ENCODE measurements around the gene PARM1. TPM values are rescaled to one million over a fixed set of nuclear protein-coding genes. Genes with fewer than 3 reads are reported as not detected.

Gene PARM1
- total RNA-seq, 1 donor: 0.63 TPM

DNA sequence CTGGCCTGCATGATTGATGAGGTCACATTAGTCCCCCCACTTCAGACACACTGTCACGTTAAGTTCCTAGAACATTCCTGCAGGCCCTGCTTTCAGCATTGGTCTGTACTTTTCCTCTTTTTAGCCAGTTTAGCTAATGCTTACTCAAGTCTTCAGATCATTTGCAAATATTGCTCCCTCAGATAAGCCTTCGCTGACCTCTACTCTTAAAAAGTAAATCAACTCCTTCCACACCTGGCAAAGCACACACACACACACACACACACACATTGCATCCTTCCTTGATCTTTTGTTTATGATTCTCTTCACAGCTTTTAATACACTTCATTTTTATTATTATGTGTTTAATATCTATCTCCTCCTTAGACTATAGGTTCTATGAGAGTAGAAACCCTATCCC is 31.4 kb downstream of the PARM1 start:
- DNase-seq (ENCODE audit: low read depth): no peak
- TF ChIP-seq CTCF (IDR thresholded peaks at IDR 0.05; ENCODE audit: insufficient read depth, low read length): no peak
- H3K4me3 ChIP-seq (ENCODE audit: low read depth, low read length): no peak overlapping the region

GRCh38 chr4:74967324-74967723 is 34.4 kb downstream of the PARM1 start:
- no peak overlapping the region for H3K4me3 ChIP-seq (ENCODE audit: low read depth, low read length)

DNA sequence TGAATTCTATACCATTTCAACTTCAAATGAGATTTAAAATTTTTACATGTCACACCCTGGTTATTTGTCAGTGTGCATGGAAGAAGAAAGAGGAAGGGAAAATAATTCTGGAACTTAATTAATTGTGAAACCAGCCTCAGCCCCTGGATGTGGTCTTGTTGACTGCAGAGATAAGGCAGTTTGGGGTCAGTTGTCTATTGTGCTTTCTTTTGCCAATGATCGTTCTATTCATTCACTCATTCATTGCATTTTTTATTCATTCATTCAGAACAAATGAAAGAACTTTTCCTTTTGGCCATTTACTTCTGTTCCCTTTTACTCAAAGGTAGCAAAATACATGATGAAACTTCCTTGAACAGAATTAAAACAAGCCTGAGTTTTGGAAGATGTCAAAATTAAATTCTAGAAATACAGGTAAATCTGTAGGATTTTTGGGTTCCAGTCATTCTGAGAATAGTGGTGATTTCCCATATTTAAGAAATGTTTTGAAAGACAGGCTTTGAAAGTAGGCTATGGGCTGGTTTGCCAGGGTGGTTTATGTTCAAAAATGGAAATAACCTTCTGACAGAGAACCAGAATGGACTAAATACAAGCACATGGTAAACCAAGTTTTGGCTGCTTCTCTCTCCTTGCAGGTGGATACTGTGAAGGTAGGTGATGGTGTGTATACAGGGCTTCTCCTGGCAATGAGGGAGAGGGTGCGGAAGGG is 35.7 kb downstream of the PARM1 start:
- no peak overlapping the region for H3K4me3 ChIP-seq (ENCODE audit: low read depth, low read length)
- DNase-seq (ENCODE audit: low read depth): no peak
- no peak for TF ChIP-seq CTCF (IDR thresholded peaks at IDR 0.05; ENCODE audit: insufficient read depth, low read length)

More at GRCh38 chr4:74967324-74967723, 34.4 kb downstream of the PARM1 start:
- no peak for DNase-seq (ENCODE audit: low read depth)
- no peak for TF ChIP-seq CTCF (IDR thresholded peaks at IDR 0.05; ENCODE audit: insufficient read depth, low read length)

- DNase-seq (ENCODE audit: low read depth): peak; percentile 2
These were observed 36.9 kb downstream of the PARM1 start for GRCh38 chr4:74969507-74970474.

GRCh38 chr4:74970577-74970976 is 37.7 kb downstream of the PARM1 start:
- no peak for DNase-seq (ENCODE audit: low read depth)
- TF ChIP-seq CTCF (IDR thresholded peaks at IDR 0.05; ENCODE audit: insufficient read depth, low read length): no peak
- H3K4me3 ChIP-seq (ENCODE audit: low read depth, low read length): no peak overlapping the region

More at GRCh38 chr4:74969507-74970474, 36.9 kb downstream of the PARM1 start:
- TF ChIP-seq CTCF (IDR thresholded peaks at IDR 0.05; ENCODE audit: insufficient read depth, low read length): no peak
- no peak overlapping the region for H3K4me3 ChIP-seq (ENCODE audit: low read depth, low read length)

GRCh38 chr4:74971862-74972261 is 38.9 kb downstream of the PARM1 start:
- H3K4me3 ChIP-seq (ENCODE audit: low read depth, low read length): no peak overlapping the region
- no peak for TF ChIP-seq CTCF (IDR thresholded peaks at IDR 0.05; ENCODE audit: insufficient read depth, low read length)
- DNase-seq (ENCODE audit: low read depth): no peak

All from fibroblast of the aortic adventitia (primary cell).